NCI-H510A treated with DMSO at 0.1 percent for 48 hours (cell line): ENCODE measurements around the gene PRKAG2.
A peak's percentile ranks its signal among the peaks of the same experiment; 100 is the strongest.
"Not testable (repeated sequence)": the region's sequence is repeated elsewhere in the genome, so short reads cannot be mapped to it uniquely, and the experiment has no call there.

Source experiments
- DNase-seq: peaks from one replicate; lab custom pipeline; 2025; lab: John Stamatoyannopoulos, UW

Gene PRKAG2

GRCh38 chr7:151764056-151764920 lies 112.6 kb downstream of the PRKAG2 start:
- no peak for DNase-seq

GRCh38 chr7:151763420-151763984 lies 113.4 kb downstream of the PRKAG2 start:
- no peak for DNase-seq

DNA sequence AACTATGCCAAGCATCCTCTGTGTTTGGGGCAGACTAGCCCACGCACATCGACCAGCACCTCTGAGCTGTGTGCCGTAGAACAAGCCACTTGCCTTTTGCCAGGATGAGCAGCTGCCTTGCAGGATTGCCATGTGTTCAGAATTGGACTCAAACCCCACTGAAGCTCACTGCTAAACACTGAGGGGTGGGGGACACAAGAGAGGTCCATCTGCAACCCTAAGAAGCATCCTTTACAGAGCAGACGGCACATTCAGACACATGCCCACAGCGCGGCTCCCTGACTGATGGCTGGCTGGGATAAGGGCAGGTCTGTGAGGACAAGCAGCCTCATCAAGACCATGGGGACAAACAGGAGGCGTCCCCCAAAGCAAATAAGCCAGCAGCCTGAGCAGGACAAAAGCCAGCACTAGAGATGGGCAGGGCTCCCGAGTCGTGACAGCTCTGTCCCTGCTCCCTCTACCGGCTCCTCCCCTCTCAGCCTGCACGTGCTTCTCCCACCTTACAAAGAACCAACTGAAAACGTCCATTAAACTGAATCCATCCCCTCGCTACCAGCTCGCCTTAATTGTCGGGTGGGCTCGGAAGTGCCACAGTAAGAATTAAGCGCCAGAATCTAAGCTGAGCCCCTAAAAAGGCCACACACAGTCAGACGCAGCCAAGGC lies 114.2 kb downstream of the PRKAG2 start:
- DNase-seq, result no peak

- DNase-seq, result no peak
Observed at GRCh38 chr7:151761957-151762356, 115.0 kb downstream of the PRKAG2 start.

DNA sequence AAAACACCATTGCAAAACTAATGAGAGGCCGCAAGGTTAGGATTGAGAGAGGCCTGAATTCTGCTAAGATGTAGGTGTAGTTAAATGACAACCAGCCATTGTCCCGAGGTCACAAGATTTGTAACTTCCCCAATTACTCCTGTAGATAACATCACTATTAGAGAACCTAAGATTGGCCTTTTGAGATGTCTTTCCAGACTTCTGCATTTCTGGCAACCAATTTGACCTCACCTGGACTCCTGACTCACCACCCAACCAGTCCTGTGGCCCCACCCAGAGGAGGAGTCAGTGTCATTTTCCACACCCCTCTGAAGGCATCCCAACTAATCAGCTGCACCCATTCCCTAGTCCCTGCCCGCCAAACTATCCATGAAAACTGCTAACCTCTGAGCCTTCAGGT lies 115.7 kb downstream of the PRKAG2 start:
- no peak for DNase-seq

DNA sequence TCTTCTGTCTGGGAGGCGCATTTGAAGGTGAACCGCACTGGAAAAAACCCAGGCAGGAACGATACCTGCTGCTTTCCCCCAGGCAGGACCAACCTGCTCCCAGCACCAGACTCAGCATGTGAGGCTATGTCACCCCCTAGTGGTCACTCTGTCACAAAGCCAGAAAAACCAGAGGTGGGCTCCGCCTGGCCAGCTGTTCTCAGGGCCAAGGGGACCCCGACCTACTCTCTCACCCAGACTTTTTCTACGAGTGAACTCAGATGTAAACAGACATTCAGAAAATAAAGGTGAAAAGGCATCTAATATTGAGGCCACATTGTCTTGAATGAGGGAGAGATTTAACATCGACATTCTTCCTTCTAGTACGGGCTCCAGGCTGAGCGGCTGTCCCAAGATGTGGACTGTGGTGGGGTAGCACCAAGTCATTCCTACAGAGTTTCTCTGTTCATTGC lies 117.3 kb downstream of the PRKAG2 start:
- DNase-seq, result peak; percentile 30

DNA sequence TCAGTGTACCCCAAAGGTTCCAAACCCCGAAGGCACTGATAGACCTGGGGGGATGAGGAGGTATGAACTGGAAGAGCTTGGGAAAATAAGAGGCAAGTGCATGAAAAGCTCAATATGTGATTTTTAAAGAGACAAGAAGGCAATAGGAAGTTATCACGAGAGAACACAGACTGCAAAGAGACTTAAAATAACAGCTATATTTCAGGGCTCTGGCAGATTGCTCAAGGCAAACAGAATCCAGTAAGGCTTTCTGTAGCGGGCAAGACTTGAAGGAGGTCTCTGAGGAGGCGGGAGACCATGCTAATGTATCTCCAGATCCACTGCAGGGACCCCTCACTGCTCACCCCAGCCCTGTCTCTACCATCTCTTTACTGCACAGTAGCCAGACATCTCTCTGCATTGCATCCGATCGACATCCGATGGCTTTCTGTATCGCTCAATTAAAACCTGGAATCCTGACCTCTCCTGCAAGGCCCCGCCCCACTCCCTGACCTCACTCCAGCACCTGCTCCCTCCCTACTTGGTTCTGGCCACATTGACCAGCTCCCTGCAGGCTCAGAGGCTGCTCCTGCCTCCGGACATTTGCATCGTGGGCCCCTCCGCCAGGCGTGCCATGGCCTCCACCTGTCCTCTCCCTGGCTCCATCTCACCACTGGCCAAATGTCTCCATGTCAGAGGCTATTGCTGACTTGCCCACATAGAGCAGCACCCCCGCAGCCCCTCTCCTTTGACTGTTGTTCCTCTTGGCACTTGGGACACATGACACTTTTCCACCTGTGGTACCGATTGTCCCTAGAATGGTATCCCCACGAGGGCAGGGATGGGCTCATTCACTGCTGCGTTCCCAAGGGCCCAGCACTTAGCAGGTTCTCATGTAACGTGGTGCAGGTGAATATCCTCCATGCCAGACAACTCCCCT lies 118.0 kb downstream of the PRKAG2 start:
- DNase-seq, result no peak

- no peak for DNase-seq
Observed at GRCh38 chr7:151757274-151757673, 119.6 kb downstream of the PRKAG2 start.

DNA sequence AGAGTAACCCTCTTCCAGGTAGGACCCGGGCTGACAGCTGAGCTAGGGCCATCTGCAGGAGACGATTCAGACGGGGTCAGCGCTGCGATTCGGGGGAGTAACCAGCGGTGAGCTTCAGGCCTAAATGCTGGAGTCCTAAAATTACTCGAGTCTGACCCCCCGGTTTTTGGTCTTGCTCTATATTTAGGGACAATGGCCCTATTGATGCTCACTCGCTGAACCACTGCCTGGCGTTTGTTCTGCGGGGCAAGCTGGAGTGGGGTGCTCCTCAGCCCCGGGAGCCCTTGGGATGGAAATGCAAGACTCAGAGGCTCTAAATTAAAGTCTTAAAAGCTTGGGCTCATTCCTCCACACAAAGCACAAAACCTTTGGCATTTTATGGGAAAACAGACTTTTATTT lies 120.0 kb downstream of the PRKAG2 start:
- DNase-seq, result no peak

DNA sequence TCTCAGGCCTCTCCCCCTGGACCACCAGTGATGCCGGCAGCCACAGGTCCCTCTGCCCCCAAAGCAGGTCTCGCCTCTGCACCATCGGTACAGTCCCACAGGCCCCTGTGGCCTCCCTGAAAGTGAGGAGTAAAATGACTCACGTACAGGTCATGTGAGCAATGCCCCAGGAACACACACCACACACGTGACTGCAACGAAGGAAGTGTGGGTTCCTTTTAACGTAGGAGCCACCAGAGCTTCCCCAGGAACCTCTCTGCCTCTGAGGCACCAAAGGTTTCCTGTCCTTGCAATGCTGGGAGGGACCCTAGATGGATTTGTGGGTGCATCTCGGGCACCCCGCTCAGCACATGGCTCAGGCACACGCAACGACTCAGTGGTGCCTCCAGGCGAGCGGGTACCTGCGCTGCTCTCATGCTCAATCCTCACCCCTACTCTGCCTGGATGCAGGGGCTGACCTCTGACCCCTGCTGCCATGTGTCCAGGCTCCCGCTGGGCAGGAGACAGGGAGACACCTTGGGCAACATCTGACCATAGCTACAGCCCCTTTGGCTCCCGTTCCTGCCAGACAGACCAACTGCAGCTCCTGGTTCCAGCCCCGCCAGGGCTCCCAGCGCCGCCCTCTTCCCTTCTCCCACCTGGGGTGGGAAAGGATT lies 120.7 kb downstream of the PRKAG2 start:
- DNase-seq, result no peak

GRCh38 chr7:151755131-151755801 lies 121.6 kb downstream of the PRKAG2 start:
- no peak for DNase-seq

DNA sequence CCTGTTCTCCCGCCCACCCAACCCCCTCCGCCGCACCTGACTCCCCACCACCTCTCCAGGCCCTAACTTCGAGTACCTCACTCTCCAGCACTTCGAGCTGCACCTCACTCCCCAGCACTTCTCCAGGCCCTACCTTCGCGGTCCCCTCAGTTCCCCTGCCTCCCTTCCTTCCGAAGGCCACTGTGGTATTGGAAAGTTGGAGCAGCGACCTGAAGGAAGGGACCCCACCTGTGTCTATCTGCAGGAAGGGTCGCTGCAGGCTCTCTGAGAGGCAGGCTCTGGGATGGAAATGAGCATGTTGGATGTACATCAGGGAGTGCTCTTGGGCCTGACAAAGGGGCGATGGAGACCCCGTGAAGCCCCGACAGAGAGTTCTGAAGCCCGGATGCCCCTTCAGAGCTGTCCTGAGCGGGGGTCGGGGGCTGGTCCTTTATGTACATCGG lies 122.2 kb downstream of the PRKAG2 start:
- DNase-seq, result no peak

- DNase-seq, result peak; percentile 24
Observed at GRCh38 chr7:151754142-151754590, 122.7 kb downstream of the PRKAG2 start.

- DNase-seq, result no peak
Observed at GRCh38 chr7:151752816-151753595, 123.9 kb downstream of the PRKAG2 start.

DNA sequence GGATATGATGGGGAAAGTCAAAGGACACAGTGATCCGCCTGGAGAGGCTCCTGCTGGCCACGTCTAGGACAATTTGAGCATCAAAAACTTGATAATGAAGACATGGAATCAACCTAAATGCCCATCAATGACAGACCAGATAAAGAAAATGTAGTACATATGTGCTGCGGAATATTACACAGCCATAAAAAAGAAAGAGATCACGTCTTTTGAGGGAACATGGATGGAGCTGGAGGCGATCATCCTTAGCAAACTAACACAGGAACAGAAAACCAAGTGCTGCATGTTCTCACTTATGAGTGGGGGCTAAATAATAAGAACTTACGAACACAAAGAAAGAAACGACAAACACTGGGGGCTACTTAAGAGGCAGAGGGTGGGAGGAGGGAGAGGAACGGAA lies 124.9 kb downstream of the PRKAG2 start:
- DNase-seq, result no peak

DNA sequence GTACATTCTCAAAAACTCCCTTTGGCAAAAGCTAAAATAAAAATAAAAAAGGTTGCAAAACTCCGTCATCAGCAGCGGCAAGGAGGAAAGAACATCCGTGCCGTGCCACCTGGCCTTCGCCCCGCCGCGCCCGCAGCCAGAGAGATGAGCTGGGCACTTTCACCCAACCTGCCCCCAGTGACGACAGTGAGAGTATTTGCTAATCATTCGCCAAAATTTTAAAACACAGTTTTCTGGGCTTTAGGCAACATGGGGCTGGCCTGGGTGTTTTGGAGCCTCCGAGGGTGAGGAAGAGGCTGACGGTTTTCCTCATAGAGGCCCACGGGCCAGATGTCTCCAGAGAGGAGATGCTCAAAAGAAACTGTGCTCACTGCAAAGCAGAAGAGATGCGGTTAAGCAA lies 128.2 kb downstream of the PRKAG2 start:
- DNase-seq, result no peak

DNA sequence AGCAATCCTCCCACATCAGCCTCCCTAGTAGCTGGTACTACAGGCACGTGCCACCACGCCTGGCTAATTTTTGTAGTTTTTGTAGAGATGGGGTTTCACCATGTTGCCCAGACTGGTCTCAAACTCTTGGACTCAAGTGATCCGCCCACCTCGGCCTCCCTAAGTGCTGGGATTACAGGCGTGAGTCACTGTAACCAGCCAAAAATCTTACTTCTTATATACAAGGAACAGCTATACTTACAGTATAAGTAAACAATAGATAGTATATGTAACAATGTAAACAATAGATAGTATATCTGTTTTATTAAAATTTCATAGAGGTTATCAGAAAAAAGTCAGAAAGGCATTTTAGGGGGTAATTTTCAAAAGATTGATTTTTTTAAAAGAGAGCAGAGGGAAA lies 128.9 kb downstream of the PRKAG2 start:
- DNase-seq, result not testable (repeated sequence)

GRCh38 chr7:151745706-151746105 lies 131.2 kb downstream of the PRKAG2 start:
- no peak for DNase-seq

GRCh38 chr7:151744656-151745638 lies 132.0 kb downstream of the PRKAG2 start:
- DNase-seq, result peak; percentile 6
